ENCODE measurements around the gene CHKB.
"Not testable (repeated sequence)": the region's sequence is repeated elsewhere in the genome, so short reads cannot be mapped to it uniquely, and the experiment has no call there.

CHKB gene

DNA sequence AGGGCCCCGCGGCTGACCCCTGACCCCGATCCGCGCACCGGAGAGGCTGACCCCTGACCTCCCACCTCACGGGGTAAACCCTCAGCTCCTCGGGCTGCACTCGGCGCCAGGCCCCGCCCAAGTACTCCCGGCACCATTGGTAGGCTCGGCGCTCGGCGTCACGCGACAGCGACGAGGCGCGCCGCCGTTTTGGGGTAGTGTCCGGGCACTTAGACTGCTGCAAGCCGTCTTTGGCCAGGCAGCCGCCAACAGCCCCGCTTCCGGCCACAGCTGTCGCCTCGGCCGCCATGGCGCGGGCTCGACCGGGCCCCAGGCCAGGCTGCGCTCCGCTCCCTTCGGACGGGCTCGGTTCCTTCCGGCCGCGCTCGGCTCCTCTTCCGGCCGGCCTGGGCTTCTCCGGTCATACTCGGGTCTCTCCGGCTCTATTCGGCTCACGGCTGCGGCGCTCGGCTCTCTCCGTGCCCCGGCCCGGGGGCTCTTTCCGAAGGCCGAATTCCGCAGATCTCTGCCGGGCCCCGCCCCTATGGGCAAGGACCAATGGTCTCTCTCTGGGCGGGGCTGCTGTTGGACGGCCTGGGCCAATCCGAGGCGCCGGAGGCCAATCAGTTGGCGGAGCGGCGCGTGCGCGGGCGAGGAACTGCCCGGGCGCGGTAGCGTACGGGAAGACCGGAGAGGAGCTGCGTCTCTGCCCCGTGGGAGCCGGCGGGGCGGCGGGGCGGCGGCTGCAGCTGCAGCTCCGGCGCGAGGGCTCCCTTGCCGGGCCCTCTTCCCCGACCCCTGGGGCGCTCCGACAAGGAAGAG, at the start of gene CHKB:
Gene CHKB (minus strand): TSS at position 357 of the 801 bp plus-strand sequence. CDS start 68 bp downstream, at position 289.
- peak; percentile 98 for DNase-seq

DNA sequence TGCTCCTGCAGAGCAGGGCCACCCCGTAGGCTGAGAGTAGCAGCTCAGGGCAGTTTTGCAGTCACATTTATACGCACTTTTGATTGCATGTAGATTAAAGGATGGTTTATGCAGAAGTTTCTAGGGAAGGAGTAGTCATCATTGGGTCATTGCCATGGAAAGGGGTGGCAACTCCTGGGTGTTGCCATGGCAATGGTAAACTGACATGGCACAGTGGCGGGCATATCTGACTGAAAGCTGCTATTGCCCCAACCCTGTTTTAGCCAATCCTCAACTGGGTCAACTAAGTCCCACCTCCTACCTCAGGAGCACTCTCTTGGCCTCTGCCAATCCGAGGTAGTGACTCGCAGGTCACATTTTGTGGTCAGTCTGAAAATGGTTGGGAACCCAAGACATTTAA, 47.7 kb upstream of the CHKB start:
- no peak for DNase-seq

DNA sequence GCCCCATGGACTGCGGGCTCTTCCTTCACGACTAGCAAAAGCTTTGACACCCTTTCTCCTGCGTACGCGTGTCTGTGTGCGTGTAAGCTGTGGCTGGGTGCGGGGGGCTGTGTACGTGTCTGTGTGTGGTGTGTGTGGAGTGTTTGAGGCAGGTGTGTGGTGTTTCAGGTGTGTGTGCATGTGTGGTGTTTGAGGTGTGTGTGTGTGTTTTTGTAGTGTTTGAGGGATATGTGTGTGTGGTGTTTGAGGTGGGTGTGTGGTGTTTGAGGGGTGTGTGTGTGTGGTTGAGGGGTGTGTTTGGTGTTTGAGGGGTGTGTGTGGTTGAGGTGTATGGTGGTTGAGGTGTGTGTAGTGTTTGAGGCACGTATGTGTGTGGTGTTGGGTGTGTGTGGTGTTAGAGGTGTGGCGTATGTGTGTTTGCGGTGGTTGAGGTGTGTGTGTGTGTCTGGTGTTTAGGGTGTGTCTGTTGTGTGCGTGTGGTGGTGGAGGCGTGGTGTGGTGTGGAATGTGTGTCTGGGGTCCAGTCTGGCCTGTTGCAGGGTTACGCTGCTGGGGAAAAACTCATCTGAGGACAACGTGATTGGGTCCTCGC, 46.0 kb upstream of the CHKB start:
- DNase-seq = no peak

GRCh38 chr22:50627642-50628542, 45.2 kb upstream of the CHKB start, which contains the start of gene ARSA:
Gene ARSA (minus strand): TSS chr22:50628152. CDS start chr22:50627779, 373 bp downstream.
- DNase-seq = peak; percentile 42

GRCh38 chr22:50626850-50627641, 44.4 kb upstream of the CHKB start:
- no peak for DNase-seq

DNA sequence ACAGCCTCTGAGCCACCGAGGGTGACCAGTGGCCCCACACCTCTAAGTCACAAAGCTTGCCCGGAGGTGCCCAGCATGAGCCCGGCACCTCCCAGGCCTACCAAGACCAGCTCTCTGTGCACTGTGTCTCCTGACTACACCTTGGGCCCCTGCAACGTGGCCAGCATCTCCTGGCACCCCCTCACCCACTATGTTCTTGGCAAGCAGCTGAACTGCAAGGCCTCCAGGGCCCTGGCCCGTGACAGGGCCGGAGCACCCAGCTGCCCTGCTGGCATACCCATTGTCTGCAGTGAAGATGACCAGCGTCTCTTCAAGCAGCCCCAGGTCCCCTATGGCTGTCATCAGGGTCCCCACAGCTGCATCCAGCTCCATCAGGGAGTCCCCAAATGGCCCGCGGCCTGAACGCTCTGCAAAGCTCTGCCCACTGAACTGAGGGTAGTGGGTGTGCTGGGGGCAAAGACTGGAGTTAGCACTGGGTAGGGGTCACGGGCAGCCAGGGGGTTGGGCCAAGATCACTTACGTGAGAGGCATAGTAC, 43.7 kb upstream of the CHKB start:
- DNase-seq = no peak

DNA sequence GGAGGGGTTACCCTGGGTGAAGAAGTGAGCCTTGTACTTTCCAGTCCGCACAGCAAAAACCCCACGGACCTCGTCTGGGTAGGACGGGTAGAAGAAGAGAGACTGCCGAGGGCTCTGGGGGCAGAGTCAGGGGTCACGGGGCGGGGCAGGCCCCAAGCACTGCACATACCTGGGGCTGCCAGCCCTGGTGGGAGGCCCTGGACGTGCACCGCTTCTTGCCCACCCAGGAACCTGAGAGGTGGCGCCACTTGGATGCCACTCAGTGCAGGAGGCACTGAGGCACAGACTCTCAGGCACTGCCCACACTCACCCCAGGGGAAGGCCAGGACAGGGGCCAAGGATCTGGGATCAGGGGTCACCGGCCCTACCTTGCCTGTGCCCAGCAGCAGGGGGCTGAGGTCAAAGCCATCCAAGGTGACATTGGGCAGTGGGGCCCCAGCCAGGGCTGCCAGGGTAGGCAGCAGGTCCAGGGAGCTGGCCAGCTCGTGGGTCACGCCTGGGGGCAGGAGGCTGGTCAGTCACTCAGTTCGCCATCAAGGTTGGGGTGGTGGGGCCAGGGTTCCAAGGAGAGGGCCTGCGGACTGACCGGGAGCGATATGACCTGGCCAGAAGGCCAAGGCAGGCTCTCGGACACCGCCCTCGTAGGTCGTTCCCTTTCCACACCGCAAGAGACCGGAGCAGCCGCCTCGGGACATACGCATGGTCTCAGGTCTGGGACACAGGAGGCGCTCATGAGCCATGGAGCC, 43.1 kb upstream of the CHKB start:
- no peak for DNase-seq

GRCh38 chr22:50625131-50625567, 42.5 kb upstream of the CHKB start:
- no peak for DNase-seq

- no peak for DNase-seq
Observed at GRCh38 chr22:50624347-50625130, 41.9 kb upstream of the CHKB start.

GRCh38 chr22:50622723-50623327, 40.2 kb upstream of the CHKB start:
- DNase-seq = peak; percentile 91

DNA sequence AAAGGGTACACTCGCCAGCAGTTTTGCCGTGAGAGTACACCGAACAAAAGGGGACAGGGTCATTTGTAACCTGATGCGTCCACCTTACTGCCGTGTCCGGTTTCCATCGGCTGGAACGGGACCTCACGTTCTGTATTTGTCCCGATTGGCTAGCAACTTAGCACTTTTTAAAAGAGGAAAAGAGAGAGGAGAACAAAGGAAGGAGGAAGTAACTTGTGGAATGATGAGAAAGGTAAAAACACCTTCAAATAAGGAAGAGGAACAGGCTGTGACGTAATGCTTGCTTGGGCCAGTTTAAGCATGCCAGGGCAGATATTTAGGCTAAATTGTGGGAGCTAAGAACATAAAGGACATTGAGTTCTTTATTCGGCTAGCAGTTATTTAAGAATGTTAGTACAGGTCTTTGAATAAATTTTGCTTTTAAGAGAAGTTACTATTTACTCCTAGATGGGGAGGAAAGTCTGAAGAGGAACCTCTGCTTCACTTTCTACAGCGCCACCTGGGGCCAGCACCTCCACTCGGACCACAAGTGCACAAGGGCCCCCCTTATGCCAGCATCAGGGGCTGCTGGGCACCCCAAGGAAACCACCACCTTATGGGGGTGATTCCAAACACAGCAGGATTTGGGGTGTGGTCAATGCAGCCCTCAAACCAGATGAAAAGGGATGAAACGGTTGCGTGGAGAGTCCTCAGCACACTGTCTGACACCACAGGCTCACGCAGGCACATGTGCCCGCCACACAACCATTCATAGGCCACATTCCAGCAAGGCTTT, 39.5 kb upstream of the CHKB start:
- DNase-seq = peak; percentile 61

DNA sequence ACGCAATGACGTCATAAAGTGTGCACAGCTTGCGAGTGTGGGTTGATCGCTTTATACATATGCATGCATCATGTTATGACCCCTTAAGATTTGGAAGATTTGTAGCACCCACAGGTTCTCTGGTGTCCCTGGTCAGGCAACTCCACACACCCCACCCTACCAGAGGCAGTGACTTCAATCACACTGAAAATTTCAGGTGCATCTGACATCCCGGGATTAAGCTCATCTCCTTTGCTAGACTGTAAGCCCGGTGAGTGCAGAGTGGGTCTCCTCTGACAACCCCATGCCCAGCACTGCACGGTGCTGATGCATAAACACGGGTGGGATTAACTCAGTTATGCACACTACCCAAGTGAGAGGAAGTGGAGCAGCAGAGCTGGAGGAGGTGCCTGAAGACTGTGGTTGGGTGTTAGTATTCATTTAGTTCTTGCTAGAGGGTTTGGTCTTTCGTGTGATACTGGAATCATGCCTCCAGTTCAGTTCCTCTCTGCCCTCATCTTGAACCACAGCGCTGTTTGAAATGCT, 38.8 kb upstream of the CHKB start:
- DNase-seq = no peak

DNA sequence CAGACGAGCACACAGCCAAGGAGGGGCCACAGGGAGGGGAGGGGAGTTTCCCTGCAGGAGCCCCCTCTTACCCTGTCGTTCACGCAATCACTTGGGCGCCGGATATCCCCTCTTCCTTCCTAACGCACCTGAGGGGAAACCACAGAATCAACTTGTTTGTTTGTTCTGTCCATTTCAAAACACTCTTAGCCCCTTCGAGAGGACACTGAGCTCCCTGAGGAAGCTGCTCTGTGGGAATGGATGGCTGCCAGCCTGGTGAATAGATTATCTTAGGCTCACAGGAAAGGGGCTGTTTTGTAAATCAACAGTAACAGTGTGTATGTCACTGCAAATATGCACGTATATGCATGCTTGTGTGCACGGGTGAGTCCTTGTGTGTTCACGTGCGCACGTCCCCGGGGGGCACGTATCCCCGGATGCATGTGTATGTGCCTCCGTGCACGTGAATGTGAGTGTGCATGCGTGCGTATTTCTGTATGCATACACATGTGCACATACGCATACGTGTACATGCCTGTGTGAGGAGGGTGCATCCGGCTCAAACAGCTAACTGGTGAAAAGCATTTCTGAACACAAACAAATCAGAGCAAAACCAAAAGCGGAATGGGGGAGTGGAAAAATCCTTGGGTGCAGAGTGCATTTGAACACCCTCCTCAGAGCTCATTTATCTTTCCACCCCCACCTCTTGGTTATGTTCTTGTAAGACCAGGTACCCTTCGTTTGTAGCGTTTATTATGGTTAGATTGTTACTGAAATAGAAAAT, 38.1 kb upstream of the CHKB start:
- peak; percentile 13 for DNase-seq

DNA sequence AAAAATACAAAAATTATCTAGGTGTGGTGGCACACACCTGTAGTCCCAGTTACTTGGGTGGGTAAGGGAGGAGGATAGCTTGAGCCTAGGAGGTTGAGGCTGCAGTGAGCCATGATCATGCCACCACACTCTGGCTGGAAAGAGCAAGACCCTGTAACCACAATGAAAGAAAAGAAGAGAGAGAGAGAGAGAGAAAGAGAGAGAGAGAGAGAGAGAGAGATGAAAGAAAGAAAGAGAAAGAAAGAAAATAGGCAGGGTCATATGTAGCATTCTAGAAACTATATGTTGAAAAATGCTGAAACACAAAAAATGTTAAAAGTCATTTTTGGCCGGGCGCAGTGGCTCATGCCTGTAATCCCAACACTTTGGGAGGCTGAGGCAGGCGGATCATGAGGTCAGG, 31.6 kb upstream of the CHKB start:
- not testable (repeated sequence) for DNase-seq

GRCh38 chr22:50613291-50613981, 30.8 kb upstream of the CHKB start:
- peak; percentile 68 for DNase-seq

- DNase-seq = no peak
Observed at GRCh38 chr22:50612528-50613221, 30.0 kb upstream of the CHKB start.

DNA sequence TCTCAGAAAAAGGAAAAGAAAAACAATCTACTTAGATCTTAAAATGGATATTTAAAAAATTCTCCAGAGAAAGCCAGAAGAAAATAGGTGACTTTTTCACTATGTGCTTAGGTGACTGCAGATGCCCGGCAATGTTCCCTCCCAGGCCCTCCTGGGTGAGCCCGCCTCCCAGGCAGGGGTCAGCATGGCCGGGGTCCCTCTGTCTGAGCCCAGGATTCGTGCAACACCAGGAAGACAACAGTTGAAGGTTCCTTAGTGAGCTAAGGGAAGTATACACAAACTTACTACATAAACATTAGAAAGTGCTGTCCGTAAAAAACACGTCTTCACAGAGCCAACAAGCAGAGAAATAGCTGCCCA, 29.5 kb upstream of the CHKB start:
- DNase-seq = no peak

Measured in SHP77 treated with DMSO at 0.1 percent for 48 hours (cell line).